HCT116 (cell line): ENCODE results near the gene VSX2. TPM values are rescaled to one million over a fixed set of nuclear protein-coding genes. Genes with fewer than 3 reads are reported as not detected.

ENCODE experiments used
- ATAC-seq: fragments of 200-7000 bp; cut with Tn5 transposase; 2 replicates; pipeline ENCODE4 v1.9.1; 2020; ENCODE audit warnings: mild to moderate bottlenecking, moderate library complexity
- BruUV-seq: library from RNA; stranded (reverse); fragments of 400-500 nt; replicated peaks from 2 replicates; lab custom pipeline; 2021; lab: Mats Ljungman, UMichigan
- CTCF ChIA-PET: fragments of 300-600 bp; sonication (Branson Sonifier 250); formaldehyde crosslinking; loops from one replicate; lab custom pipeline; 2021; ENCODE audit warnings: antibody characterized with exemption; lab: Charles Lee
- POLR2A ChIA-PET: fragments of 300-600, 350-600 bp; sonication (Branson Sonifier 250); formaldehyde crosslinking; loops from one replicate; lab custom pipeline; 2021; ENCODE audit warnings: antibody characterized with exemption; lab: Charles Lee
- RAD21 ChIA-PET, 2 experiments: fragments of 300-600 bp; sonication (Branson Sonifier 250); formaldehyde crosslinking; loops; one replicate each; lab custom pipeline; 2023; ENCODE audit warnings: low total read pairs in 2 of 2; ENCODE audit not compliant: uncharacterized antibody in 2 of 2, unreplicated experiment in 2 of 2, low non-redundant PET in 1 of 2; lab: Charles Lee
- DNase-seq: peaks from one replicate; pipeline ENCODE4 v3.0.0-alpha.2; 2010; ENCODE audit warnings: low read depth, low spot score
- H2AFZ ChIP-seq: fragments of 200-600 bp; shearing (Covaris generic), sonication (generic); 2 replicates; pipeline ENCODE4 v1.6.1; 2017; ENCODE audit warnings: low read depth, mixed run types, mixed read lengths, antibody characterized with exemption, low read length; ENCODE audit not compliant: poor library complexity, severe bottlenecking
- H3K27ac ChIP-seq: 2 replicates; pipeline ENCODE4 v1.5.1; 2012; ENCODE audit warnings: low read depth, low read length
- H3K27me3 ChIP-seq: fragments of 200-600 bp; sonication (generic); 2 replicates; pipeline ENCODE4 v1.6.1; 2016; ENCODE audit warnings: mixed run types, low read length, mixed read lengths; ENCODE audit not compliant: insufficient read depth
- H3K36me3 ChIP-seq, 2 experiments: fragments of 200-500 bp in 1 of 2; fragments of 200-600 bp in 1 of 2; sonication (Bioruptor generic) in 1 of 2; sonication (generic) in 1 of 2; 2 replicates each; pipeline versions ENCODE4 v1.5.1 to v1.6.1; 2014 to 2016; ENCODE audit warnings: low read length in 2 of 2, inconsistent platforms in 1 of 2, mixed read lengths in 1 of 2, mixed run types in 1 of 2; ENCODE audit not compliant: insufficient read depth in 2 of 2, control insufficient read depth in 1 of 2
- H3K4me1 ChIP-seq, 2 experiments: fragments of 200-600 bp in 1 of 2; sonication (generic) in 1 of 2; 2 replicates each; pipeline versions ENCODE4 v1.5.1 to v1.6.1; 2012 to 2017; ENCODE audit warnings: low read length in 2 of 2, inconsistent platforms in 1 of 2, mild to moderate bottlenecking in 1 of 2, mixed read lengths in 1 of 2, mixed run types in 1 of 2, moderate library complexity in 1 of 2; ENCODE audit not compliant: insufficient read depth in 2 of 2, control insufficient read depth in 1 of 2
- H3K4me2 ChIP-seq: fragments of 200-600 bp; sonication (generic); 2 replicates; pipeline ENCODE4 v1.6.1; 2017; ENCODE audit warnings: mixed run types, low read length, mixed read lengths
- H3K4me3 ChIP-seq, 2 experiments: fragments of 200-600 bp in 1 of 2; sonication (generic) in 1 of 2; replicated peaks in 1 of 2; 2 replicates each; pipeline ENCODE4 v1.5.1; 2011 to 2016; ENCODE audit warnings: low read length in 2 of 2, control low read depth in 1 of 2, low read depth in 1 of 2, mild to moderate bottlenecking in 1 of 2, mixed read lengths in 1 of 2, mixed run types in 1 of 2
- H3K79me2 ChIP-seq: fragments of 200-600 bp; sonication (generic); 2 replicates; pipeline ENCODE4 v1.6.1; 2017; ENCODE audit warnings: mild to moderate bottlenecking, mixed run types, low read length, moderate library complexity, mixed read lengths; ENCODE audit not compliant: insufficient read depth
- H3K9ac ChIP-seq: fragments of 200-600 bp; sonication (generic); 2 replicates; pipeline ENCODE4 v1.6.1; 2016; ENCODE audit warnings: low read length, mixed read lengths
- H3K9me2 ChIP-seq: fragments of 200-600 bp; sonication (generic), shearing (Covaris generic); 2 replicates; pipeline ENCODE4 v1.6.1; 2017; ENCODE audit warnings: mixed run types, mild to moderate bottlenecking, moderate library complexity; ENCODE audit not compliant: insufficient read depth
- H3K9me3 ChIP-seq, 2 experiments: fragments of 200-500 bp in 1 of 2; fragments of 200-600 bp in 1 of 2; sonication (Bioruptor generic) in 1 of 2; sonication (generic) in 1 of 2; 2 replicates each; pipeline ENCODE4 v1.6.1; 2014 to 2017; ENCODE audit warnings: low read length in 2 of 2, mixed read lengths in 2 of 2, inconsistent platforms in 1 of 2, low read depth in 1 of 2, mild to moderate bottlenecking in 1 of 2, mixed run types in 1 of 2, moderate library complexity in 1 of 2; ENCODE audit not compliant: control insufficient read depth in 1 of 2, insufficient read depth in 1 of 2
- H4K20me1 ChIP-seq: fragments of 200-600 bp; sonication (generic), shearing (Covaris generic); 2 replicates; pipeline ENCODE4 v1.6.1; 2017; ENCODE audit warnings: mixed run types, mild to moderate bottlenecking, moderate library complexity; ENCODE audit not compliant: insufficient read depth
- CBX3 ChIP-seq: IDR thresholded peaks from 2 replicates; pipeline ENCODE4 v1.6.1; 2012; ENCODE audit warnings: low read depth
- CEBPB ChIP-seq: IDR thresholded peaks from 2 replicates; pipeline ENCODE4 v1.6.1; 2012; ENCODE audit warnings: low read depth
- ELF1 ChIP-seq: IDR thresholded peaks from 2 replicates; pipeline ENCODE4 v1.6.1; 2012; ENCODE audit warnings: low read depth, borderline replicate concordance
- EZH2 ChIP-seq: fragments of 200-600 bp; sonication (generic); IDR thresholded peaks from 2 replicates; pipeline ENCODE4 v1.6.1; 2017; ENCODE audit warnings: antibody characterized with exemption, mixed run types
- EZH2phosphoT487 ChIP-seq: fragments of 200-600 bp; IDR thresholded peaks from 2 replicates; pipeline ENCODE4 v1.6.1; 2018; ENCODE audit warnings: antibody characterized with exemption, borderline replicate concordance
- POLR2AphosphoS5 ChIP-seq: IDR thresholded peaks from 2 replicates; pipeline ENCODE4 v1.6.1; 2011; ENCODE audit warnings: mild to moderate bottlenecking, low read depth, low read length, moderate library complexity
- RAD21 ChIP-seq: IDR thresholded peaks from 2 replicates; pipeline ENCODE4 v1.6.1; 2012; ENCODE audit warnings: low read depth, mild to moderate bottlenecking
- SIN3A ChIP-seq: IDR thresholded peaks from 2 replicates; pipeline ENCODE4 v1.6.1; 2012; ENCODE audit warnings: low read depth
- TCF7L2 ChIP-seq: IDR thresholded peaks from 2 replicates; pipeline ENCODE4 v1.7.0; 2011; ENCODE audit warnings: borderline replicate concordance, inconsistent platforms; ENCODE audit not compliant: insufficient read depth, insufficient read length; ENCODE audit errors: extremely low read depth
- ZFX ChIP-seq: fragments of 450-650 bp; IDR thresholded peaks from 2 replicates; pipeline ENCODE4 v1.6.1; 2017
- intact Hi-C: fragments of 100-400 bp; cut with micrococcal nuclease; formaldehyde crosslinking; loops from 2 replicates; pipeline ENCODE4 v1.10.0; 2022
- total RNA-seq: library from RNA; stranded (reverse); gene quantifications from one replicate; pipeline ENCODE4 v1.2.1, GENCODE V29; 2021; ENCODE audit not compliant: unreplicated experiment
- TF ChIP-seq, protein P1 (sequence below): IDR thresholded peaks from 2 replicates; pipeline ENCODE4 v1.6.1; 2012; ENCODE audit warnings: low read depth
- TF ChIP-seq, protein P2 (sequence below): IDR thresholded peaks from 2 replicates; pipeline ENCODE4 v1.6.1; 2012
- TF ChIP-seq, protein P3 (sequence below), 3 experiments: fragments of 200-600 bp in 1 of 3; sonication (generic) in 1 of 3; IDR thresholded peaks in 2 of 3; conservative IDR thresholded peaks in 1 of 3; 2 replicates each; pipeline ENCODE4 v1.5.1; 2012 to 2017; ENCODE audit warnings: low read depth in 2 of 3, low read length in 2 of 3, antibody characterized with exemption in 1 of 3, borderline replicate concordance in 1 of 3, control low read depth in 1 of 3, mild to moderate bottlenecking in 1 of 3, mixed read lengths in 1 of 3, mixed run types in 1 of 3, moderate library complexity in 1 of 3; ENCODE audit not compliant: insufficient read depth in 1 of 3

Gene VSX2
- total RNA-seq, 1 experiment from 2014 or later = not detected

DNA sequence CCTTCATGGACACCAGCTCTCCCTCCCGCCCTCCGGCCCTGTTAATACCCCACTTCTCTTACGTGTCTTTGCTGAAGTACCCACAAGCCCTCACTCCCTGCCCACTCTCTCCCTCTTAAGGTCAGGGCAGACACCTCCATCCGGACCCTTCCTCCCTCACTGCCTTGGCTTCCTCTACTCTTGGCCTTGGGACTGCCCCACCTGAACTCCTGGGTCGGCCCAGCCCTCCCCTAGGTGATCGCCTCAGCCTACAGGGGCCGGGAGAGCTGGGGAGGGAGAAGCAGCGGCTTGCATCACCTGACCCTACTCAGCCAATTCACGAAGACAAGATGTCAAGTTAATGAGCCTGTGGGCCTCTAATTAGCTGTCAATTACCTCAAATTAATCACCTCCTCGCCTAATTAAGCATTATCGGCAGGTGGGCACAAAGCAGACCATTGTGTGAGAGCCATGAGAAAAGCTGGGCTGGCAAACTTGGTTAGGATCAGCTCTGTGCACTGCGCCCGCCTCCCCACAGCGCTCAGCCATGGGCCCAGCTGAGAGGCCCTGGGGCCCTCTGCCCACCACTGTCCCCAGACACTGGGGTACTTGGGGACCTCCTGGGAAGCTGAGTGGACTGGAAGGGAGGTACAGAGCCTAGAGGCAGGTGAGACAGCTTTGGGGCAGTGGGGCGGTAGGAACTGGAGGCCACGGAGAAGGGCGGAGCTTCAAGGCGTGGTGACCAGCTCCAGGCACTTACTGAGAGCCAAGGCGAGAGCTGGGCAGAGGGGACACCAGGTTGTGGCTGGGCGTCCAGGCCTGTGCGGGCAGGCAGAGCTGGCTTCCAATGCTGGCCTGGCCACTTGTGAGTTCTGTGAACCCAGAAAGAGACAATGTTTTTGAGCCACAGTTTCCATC lies 25.1 kb upstream of the VSX2 start (continued):
- TF ChIP-seq, protein P1, sequence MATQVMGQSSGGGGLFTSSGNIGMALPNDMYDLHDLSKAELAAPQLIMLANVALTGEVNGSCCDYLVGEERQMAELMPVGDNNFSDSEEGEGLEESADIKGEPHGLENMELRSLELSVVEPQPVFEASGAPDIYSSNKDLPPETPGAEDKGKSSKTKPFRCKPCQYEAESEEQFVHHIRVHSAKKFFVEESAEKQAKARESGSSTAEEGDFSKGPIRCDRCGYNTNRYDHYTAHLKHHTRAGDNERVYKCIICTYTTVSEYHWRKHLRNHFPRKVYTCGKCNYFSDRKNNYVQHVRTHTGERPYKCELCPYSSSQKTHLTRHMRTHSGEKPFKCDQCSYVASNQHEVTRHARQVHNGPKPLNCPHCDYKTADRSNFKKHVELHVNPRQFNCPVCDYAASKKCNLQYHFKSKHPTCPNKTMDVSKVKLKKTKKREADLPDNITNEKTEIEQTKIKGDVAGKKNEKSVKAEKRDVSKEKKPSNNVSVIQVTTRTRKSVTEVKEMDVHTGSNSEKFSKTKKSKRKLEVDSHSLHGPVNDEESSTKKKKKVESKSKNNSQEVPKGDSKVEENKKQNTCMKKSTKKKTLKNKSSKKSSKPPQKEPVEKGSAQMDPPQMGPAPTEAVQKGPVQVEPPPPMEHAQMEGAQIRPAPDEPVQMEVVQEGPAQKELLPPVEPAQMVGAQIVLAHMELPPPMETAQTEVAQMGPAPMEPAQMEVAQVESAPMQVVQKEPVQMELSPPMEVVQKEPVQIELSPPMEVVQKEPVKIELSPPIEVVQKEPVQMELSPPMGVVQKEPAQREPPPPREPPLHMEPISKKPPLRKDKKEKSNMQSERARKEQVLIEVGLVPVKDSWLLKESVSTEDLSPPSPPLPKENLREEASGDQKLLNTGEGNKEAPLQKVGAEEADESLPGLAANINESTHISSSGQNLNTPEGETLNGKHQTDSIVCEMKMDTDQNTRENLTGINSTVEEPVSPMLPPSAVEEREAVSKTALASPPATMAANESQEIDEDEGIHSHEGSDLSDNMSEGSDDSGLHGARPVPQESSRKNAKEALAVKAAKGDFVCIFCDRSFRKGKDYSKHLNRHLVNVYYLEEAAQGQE = no peak

DNA sequence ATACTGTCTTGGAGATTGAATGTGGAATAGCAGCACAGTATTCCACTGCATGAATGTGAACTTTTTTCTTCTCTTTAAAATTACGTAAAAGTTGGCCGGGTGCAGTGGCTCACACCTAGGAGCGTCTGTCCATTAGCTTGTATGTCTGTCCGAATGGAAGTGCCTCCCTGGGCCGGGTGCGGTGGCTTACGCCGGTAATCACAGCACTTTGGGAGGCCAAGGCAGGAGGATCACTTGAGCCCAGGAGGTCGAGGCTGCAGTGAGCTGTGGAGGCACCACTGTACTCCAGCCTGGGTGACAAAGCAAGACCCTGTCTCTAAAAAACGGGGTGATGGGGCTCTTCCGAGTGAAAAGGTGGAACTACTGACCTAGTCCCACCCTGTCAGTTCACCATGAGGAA lies 22.6 kb upstream of the VSX2 start:
- no peak overlapping the region for H2AFZ ChIP-seq
- CTCF ChIA-PET = no interaction called here
- intact Hi-C loops = loop anchor here (5.0 kb wide), 1 partner anchor 36 kb away; no protein-coding TSS in a partner anchor
- H3K36me3 ChIP-seq = no peaks in the 10 kb centered on the region
- H3K9me3 ChIP-seq = no peaks in the 10 kb centered on the region
- DNase-seq (no peak), ATAC-seq (no peak)
- TF ChIP-seq TCF7L2 (no peak), EZH2 (no peak), RAD21 (no peak), SIN3A (no peak), ZFX (no peak), EZH2phosphoT487 (no peak), CBX3 (no peak), CEBPB (no peak), POLR2AphosphoS5 (no peak), ELF1 (no peak)
- TF ChIP-seq, protein P2, sequence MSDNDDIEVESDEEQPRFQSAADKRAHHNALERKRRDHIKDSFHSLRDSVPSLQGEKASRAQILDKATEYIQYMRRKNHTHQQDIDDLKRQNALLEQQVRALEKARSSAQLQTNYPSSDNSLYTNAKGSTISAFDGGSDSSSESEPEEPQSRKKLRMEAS = no peak
- TF ChIP-seq, protein P3, sequence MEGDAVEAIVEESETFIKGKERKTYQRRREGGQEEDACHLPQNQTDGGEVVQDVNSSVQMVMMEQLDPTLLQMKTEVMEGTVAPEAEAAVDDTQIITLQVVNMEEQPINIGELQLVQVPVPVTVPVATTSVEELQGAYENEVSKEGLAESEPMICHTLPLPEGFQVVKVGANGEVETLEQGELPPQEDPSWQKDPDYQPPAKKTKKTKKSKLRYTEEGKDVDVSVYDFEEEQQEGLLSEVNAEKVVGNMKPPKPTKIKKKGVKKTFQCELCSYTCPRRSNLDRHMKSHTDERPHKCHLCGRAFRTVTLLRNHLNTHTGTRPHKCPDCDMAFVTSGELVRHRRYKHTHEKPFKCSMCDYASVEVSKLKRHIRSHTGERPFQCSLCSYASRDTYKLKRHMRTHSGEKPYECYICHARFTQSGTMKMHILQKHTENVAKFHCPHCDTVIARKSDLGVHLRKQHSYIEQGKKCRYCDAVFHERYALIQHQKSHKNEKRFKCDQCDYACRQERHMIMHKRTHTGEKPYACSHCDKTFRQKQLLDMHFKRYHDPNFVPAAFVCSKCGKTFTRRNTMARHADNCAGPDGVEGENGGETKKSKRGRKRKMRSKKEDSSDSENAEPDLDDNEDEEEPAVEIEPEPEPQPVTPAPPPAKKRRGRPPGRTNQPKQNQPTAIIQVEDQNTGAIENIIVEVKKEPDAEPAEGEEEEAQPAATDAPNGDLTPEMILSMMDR (IDR thresholded peaks at IDR 0.05 in 2 of 3, conservative IDR thresholded peaks at IDR 0.05 in 1 of 3; ENCODE audit: borderline replicate concordance in 1 of 3, insufficient read depth in 1 of 3, low read depth in 2 of 3, low read length in 2 of 3) = no peak
- RAD21 ChIA-PET = no interaction called here
- POLR2A ChIA-PET = no interaction called here
- BruUV-seq = no TSS peak
- H3K79me2 ChIP-seq = no peaks in the 10 kb centered on the region
- no peak overlapping the region for H3K4me2 ChIP-seq
- no peaks in the 10 kb centered on the region for H4K20me1 ChIP-seq
- H3K27ac ChIP-seq = no peak overlapping the region
- H3K9me2 ChIP-seq = no peaks in the 10 kb centered on the region
- peaks cover 0 to 11% of the 10 kb centered on the region in 2 experiments; a peak in 1 of 4 replicates for H3K4me1 ChIP-seq
- no peak overlapping the region for H3K4me3 ChIP-seq
- H3K9ac ChIP-seq = no peak overlapping the region
- H3K27me3 ChIP-seq = no peaks in the 10 kb centered on the region
